PC-3 (cell line): ENCODE results near the gene RMI2.

ENCODE experiments used
- EZH2 ChIP-seq: fragments of 300-600 bp; sonication (generic); IDR thresholded peaks from one replicate; pipeline ENCODE4 v1.6.1; 2017; ENCODE audit warnings: antibody characterized with exemption, mild to moderate bottlenecking, low read length; ENCODE audit not compliant: unreplicated experiment
- EZH2phosphoT487 ChIP-seq: fragments of 300-600 bp; sonication (generic); IDR thresholded peaks from 2 replicates; pipeline ENCODE4 v1.6.1; 2018; ENCODE audit warnings: mild to moderate bottlenecking, antibody characterized with exemption, low read length, borderline replicate concordance
- TF ChIP-seq, protein P1 (sequence below): fragments of 300-600 bp; sonication (generic); conservative IDR thresholded peaks from 2 replicates; pipeline ENCODE4 v1.5.1; 2017; ENCODE audit warnings: antibody characterized with exemption, low read depth, mild to moderate bottlenecking, low read length

DNA sequence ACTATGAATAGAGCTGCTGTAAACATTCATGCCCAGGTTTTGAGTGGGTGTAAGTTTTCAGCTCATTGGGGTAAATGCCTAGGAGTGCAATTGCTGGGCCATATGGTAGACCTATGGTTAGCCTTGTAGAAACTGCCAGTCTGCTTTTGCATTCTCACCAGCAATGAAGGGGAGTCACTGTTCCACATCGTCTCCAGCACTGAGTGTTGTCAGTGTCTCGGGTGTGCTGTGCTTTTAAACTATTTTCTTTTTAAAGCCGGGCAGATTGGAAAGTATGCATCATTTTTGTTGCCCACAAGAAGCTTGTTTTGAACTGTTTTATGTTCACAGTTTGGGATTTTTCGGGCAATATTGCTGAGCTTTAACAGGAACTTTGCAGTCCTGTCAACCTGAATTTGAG, 7.9 kb downstream of the RMI2 start:
- TF ChIP-seq, protein P1, sequence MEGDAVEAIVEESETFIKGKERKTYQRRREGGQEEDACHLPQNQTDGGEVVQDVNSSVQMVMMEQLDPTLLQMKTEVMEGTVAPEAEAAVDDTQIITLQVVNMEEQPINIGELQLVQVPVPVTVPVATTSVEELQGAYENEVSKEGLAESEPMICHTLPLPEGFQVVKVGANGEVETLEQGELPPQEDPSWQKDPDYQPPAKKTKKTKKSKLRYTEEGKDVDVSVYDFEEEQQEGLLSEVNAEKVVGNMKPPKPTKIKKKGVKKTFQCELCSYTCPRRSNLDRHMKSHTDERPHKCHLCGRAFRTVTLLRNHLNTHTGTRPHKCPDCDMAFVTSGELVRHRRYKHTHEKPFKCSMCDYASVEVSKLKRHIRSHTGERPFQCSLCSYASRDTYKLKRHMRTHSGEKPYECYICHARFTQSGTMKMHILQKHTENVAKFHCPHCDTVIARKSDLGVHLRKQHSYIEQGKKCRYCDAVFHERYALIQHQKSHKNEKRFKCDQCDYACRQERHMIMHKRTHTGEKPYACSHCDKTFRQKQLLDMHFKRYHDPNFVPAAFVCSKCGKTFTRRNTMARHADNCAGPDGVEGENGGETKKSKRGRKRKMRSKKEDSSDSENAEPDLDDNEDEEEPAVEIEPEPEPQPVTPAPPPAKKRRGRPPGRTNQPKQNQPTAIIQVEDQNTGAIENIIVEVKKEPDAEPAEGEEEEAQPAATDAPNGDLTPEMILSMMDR: no peak
- TF ChIP-seq EZH2phosphoT487 (no peak), EZH2 (no peak)
